Activated CD4-positive, alpha-beta T cell treated with anti-CD3 and anti-CD28 coated beads, Interleukin-2, Interleukin-4, amounts not matched to agents 100 ng/mL and 50 ng/mL, durations not matched to agents 16 hours and 8 hours (primary cell): ENCODE data around the gene TUNAR.
A peak's percentile ranks its signal among the peaks of the same experiment; 100 is the strongest.
"Not testable (repeated sequence)": the region's sequence is repeated elsewhere in the genome, so short reads cannot be mapped to it uniquely, and the experiment has no call there.

Source experiments
- DNase-seq: peaks from one replicate; pipeline ENCODE4 v3.0.0-alpha.2; 2020; ENCODE audit warnings: low spot score

Gene TUNAR

GRCh38 chr14:95918466-95918865 is 41.8 kb downstream of the TUNAR start:
- no peak for DNase-seq

- no peak for DNase-seq
Measured at GRCh38 chr14:95920769-95921438, 44.3 kb downstream of the TUNAR start.

GRCh38 chr14:95922080-95922479 is 45.4 kb downstream of the TUNAR start:
- no peak for DNase-seq

- DNase-seq = no peak
Measured at GRCh38 chr14:95928751-95929150, 52.1 kb downstream of the TUNAR start.

GRCh38 chr14:95931384-95931783 is 54.8 kb downstream of the TUNAR start:
- no peak for DNase-seq

- DNase-seq = peak; percentile 1
Measured at GRCh38 chr14:95935228-95935822, 58.7 kb downstream of the TUNAR start.

- no peak for DNase-seq
Measured at GRCh38 chr14:95936041-95936440, 59.4 kb downstream of the TUNAR start.

GRCh38 chr14:95939335-95939734 is 62.7 kb downstream of the TUNAR start:
- no peak for DNase-seq

GRCh38 chr14:95941897-95942296 is 65.3 kb downstream of the TUNAR start:
- DNase-seq = no peak

- no peak for DNase-seq
Measured at GRCh38 chr14:95943699-95944098, 67.1 kb downstream of the TUNAR start.

GRCh38 chr14:95944462-95944861 is 67.8 kb downstream of the TUNAR start:
- no peak for DNase-seq

- DNase-seq = no peak
Measured at GRCh38 chr14:95946867-95947266, 70.2 kb downstream of the TUNAR start.

- no peak for DNase-seq
Measured at GRCh38 chr14:95948558-95948981, 71.9 kb downstream of the TUNAR start.

- DNase-seq = no peak
Measured at GRCh38 chr14:95951359-95951758, 74.7 kb downstream of the TUNAR start.

GRCh38 chr14:95953111-95953724 is 76.6 kb downstream of the TUNAR start:
- DNase-seq = no peak

GRCh38 chr14:95956601-95957460 is 80.2 kb downstream of the TUNAR start:
- DNase-seq = no peak

- DNase-seq = no peak
Measured at GRCh38 chr14:95958105-95958504, 81.5 kb downstream of the TUNAR start.

- DNase-seq = no peak
Measured at GRCh38 chr14:95959317-95959716, 82.7 kb downstream of the TUNAR start.

GRCh38 chr14:95961481-95961880 is 84.8 kb downstream of the TUNAR start:
- DNase-seq = no peak

GRCh38 chr14:95964901-95965300 is 88.3 kb downstream of the TUNAR start:
- DNase-seq = no peak

GRCh38 chr14:95968048-95968447 is 91.4 kb downstream of the TUNAR start:
- DNase-seq = not testable (repeated sequence)
